Measurements from ENCODE around the gene P2RY8.
"Not testable (repeated sequence)": the region's sequence is repeated elsewhere in the genome, so short reads cannot be mapped to it uniquely, and the experiment has no call there.

P2RY8 gene

GRCh38 chrX:1520350-1520749 is 16.6 kb downstream of the P2RY8 start:
- DNase-seq (ENCODE audit: low read depth, low spot score) = no peak

DNA sequence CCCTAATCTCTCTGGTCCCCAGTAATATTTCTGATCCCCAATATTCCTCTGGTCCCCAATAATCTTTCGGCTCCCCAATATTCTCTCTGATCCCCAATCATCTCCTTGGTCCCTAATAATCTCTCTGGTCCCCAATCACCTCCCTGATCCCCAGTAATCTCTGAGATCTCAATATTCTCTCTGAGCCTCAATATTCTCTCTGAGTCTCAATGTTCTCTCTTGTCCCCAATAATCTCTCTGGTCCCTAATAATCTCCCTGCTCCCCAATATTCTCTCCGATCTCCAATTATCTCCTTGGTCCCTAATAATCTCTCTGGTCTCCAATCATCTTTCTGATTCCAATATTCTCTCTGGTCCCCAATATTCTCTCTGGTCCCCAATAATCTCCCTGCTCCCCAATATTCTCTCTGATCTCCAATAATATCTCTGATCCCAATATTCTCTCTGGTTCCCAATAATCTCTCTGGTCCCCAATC is 17.9 kb downstream of the P2RY8 start:
- no peak for DNase-seq (ENCODE audit: low read depth, low spot score)

DNA sequence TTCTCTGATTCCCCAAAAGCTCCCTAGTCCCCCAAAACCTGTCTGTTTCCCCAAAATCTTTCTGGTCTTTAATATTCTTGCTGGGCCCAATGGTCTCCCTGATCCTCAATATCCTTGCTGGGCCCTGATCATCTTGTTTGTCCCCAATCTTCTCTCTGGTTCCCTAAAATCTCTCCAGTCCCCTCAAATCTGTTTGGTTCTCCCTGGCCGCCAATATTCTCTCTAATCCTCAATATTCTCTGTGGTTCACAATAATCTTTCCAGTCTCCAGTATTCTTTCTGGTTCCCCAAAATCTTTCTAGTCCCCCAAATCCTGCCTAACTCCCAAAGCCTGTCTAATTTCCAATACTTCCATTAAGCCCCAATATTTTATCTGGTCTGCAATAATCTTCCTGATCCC is 18.5 kb downstream of the P2RY8 start:
- DNase-seq (ENCODE audit: low read depth, low spot score) = no peak

GRCh38 chrX:1516596-1517104 is 20.3 kb downstream of the P2RY8 start:
- DNase-seq (ENCODE audit: low read depth, low spot score) = no peak

- no peak for DNase-seq (ENCODE audit: low read depth, low spot score)
These were observed 25.2 kb downstream of the P2RY8 start for GRCh38 chrX:1511829-1512228.

DNA sequence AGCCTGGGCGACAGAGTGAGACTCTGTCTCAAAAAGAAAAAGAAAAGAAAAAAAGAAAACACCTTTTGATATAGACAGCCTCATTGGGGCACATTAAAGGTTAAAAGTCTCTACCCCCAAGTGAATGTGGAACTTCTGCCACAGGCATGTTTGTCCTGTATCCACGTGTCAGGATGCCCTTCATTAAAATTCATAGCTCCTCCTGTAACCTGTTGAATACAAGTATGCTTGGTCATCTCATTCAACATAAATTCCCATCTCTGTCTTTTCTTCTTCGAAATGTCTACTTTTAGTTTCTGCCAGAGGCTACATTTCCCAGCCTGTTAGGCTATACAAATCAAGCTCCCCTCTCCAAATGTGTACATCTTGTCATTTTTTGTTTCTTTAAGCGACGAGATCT is 25.8 kb downstream of the P2RY8 start:
- DNase-seq (ENCODE audit: low read depth, low spot score) = no peak

DNA sequence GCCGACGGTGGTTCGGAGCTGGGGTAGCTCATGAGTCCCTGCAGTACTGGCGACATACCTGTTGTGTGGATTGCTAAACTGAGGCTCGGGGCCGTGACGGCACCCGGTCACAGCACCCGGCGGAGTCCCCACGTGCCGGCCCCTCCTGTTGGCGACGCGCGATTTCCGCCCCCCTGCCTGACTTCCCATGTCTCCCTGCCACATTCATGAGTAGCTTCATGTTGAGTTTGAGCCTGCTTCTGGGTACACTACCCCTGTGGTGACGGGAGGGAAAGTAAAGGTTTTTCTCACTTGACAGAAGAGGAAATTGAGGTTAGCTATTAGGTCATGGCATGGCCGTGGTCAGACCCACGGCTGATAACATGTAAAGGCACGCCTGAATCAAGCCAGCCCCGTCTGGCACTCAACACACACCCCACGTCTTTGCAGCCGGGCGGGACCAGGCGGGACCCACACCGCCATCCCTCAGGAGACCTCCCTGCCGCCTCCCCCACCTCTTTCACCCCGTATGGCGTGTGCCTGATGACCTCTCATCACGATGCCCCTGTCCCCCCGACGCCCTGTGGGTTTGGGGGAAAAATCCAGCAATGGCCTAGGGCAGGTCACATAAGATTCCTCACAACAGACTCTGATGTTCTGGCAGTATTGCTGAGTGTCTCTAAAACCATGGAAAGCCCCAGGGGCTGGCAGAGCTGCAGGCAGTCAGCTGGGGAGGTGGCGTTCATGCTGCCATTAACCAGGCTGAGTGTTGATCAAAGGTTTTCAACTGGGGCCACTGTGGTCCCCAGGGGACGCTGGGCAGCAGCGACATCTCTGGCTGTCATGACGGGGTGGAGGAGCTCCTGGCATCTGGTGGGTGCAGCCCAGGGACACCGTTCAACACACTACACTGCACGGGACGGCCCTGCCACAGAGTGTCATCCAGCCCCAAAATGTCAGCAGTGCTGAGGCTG is 29.2 kb downstream of the P2RY8 start:
- DNase-seq (ENCODE audit: low read depth, low spot score) = no peak

- DNase-seq (ENCODE audit: low read depth, low spot score) = no peak
These were observed 30.1 kb downstream of the P2RY8 start for GRCh38 chrX:1506916-1507315.

DNA sequence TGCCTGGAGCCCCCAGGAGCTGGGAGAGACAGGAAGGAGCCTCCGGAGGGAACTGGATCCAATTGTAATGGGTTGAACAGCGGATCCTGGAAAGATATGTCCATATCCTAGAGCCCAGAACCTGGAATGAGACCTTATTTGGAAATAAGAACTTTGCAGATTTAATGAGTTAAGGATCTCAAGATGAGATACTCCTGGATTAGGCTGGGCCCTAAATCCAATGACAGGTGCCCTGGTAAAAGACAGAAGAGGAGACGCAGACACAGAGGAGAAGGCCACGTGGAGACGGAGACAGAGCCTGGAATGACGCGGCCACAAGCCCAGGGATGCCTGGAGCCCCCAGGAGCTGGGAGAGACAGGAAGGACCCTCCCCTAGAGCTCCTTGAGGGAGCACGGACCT is 34.1 kb downstream of the P2RY8 start:
- no peak for DNase-seq (ENCODE audit: low read depth, low spot score)

GRCh38 chrX:1502241-1502640 is 34.7 kb downstream of the P2RY8 start:
- DNase-seq (ENCODE audit: low read depth, low spot score) = no peak

- no peak for DNase-seq (ENCODE audit: low read depth, low spot score)
These were observed 36.0 kb downstream of the P2RY8 start for GRCh38 chrX:1500701-1501624.

DNA sequence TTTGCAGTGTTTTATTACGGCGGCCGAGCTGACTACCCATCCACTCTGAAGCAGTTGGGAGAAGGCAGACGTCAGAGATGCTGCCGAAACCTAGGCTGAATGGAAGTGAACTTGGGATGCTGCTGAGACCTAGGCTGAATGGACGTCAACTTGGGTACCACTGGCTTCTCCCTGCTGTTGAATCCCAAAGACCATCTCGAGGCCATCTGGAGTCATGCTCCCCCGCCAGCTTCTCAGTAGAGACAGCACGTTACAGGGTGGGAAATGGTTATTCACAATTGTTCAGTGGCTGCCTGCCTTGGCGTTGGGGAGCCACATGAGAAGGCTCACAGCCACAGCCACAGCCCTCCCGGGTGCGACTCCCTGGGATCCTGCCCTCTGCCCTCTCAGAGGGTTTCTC is 40.9 kb downstream of the P2RY8 start:
- DNase-seq (ENCODE audit: low read depth, low spot score) = no peak

DNA sequence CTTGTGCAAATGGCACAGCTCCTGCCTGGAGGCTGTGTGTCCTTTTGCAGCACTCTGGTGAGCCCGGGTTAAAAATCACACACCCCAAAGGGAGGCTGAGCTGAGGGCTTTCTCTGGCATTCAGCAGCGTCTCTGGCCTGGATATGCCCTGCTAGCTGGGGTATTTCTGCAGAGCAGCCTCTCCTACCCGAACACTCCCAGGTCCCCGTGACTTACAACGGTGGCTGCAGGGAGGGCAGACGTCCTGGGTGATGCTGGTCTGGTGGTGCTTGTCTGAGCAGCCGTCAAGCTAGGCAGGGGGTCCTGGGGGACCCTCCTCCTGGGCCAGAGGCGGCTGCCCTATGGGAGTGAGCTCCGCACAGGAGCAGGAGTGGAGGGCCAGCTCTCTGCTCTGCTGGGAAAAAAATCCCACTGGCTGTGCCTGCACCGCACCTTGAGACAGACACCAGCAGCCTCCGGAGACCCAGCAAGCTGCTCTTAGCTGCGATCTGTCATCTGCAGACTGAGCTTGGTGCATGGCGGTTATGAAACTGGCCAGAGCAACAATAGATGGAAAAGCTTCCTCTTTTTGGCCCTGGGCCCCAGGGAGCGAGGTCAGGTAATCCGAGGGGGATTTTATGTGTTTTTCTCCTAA is 43.0 kb downstream of the P2RY8 start:
- DNase-seq (ENCODE audit: low read depth, low spot score) = no peak

- DNase-seq (ENCODE audit: low read depth, low spot score) = no peak
These were observed 43.6 kb downstream of the P2RY8 start for GRCh38 chrX:1493412-1493811.

GRCh38 chrX:1492421-1493012 is 44.5 kb downstream of the P2RY8 start:
- no peak for DNase-seq (ENCODE audit: low read depth, low spot score)

DNA sequence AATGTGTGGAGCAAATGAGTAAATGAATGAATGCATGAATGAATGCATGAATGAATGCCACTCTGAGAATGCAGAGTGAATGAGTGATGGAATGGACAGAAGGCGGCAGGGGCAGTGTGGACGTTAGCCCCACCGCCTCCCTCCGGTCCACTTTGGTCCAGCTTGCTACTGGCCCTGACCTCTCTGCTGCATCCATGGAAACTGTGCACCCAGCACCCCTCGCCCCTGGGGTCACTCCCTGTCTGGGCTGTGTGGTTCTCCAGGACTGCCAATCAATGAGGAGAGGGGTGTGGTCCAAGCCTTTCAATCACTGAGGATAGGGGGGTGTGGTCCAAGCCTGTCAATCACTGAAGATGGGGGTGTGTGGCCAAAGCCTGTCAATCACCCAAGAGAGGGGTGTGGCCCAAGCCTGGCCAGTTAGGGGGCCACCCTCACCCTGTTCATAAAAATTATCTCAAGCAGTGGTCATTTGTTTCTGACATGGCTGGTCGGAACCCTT is 45.1 kb downstream of the P2RY8 start:
- no peak for DNase-seq (ENCODE audit: low read depth, low spot score)

DNA sequence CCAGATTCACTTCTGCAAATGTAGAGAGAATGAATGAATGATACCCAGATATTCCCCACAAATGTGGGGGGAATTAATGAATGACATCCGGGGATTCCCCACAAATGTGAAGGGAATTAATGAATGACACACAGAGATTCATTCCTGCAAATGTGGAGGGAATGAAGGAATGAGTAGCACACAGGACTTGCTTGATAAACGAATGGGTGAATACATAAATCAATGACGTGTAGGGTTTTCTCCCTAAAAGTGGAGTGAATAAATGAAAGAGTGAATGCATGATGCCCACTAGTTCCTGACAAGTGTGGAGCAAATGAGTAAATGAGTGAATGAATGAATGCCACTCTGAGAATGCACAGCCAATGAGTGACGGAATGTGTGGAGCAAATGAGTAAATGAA is 45.7 kb downstream of the P2RY8 start:
- not testable (repeated sequence) for DNase-seq (ENCODE audit: low read depth, low spot score)

- DNase-seq (ENCODE audit: low read depth, low spot score) = not testable (repeated sequence)
These were observed 46.3 kb downstream of the P2RY8 start for GRCh38 chrX:1490723-1491122.

- DNase-seq (ENCODE audit: low read depth, low spot score) = not testable (repeated sequence)
These were observed 47.6 kb downstream of the P2RY8 start for GRCh38 chrX:1489354-1489753.

GRCh38 chrX:1488745-1489144 is 48.2 kb downstream of the P2RY8 start:
- DNase-seq (ENCODE audit: low read depth, low spot score) = no peak

DNA sequence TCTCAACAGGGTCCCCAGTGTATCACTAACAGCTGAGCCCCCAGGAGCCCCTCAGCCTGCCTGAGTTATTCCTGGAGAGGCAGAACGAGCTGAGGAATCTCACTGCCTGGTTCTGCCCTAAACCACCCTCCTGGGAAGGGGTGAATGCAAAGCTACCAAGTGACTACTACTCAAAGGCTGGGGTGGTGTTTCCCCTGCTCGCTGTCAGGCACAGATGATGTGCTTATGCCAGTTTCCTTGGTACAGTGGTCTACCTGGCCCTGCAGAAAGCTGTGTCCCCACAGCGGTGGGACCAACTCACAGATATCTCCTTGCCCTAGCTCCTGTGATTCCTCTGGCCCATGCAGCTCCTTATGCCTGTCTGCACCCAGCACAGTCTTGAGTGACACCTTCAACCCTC is 48.8 kb downstream of the P2RY8 start:
- no peak for DNase-seq (ENCODE audit: low read depth, low spot score)
